Activated naive CD4-positive, alpha-beta T cell treated with anti-CD3 and anti-CD28 coated beads, Interleukin-2, amount 50 U/mL, for 24 hours (primary cell): ENCODE results near the gene VAMP1.

Experiments
- H3K27ac Mint-ChIP-seq: one replicate; pipeline ENCODE4 v1.8.0; 2021; ENCODE audit warnings: mild to moderate bottlenecking, mixed read lengths
- H3K27me3 Mint-ChIP-seq: one replicate; pipeline ENCODE4 v1.8.0; 2021; ENCODE audit warnings: mixed read lengths
- H3K36me3 Mint-ChIP-seq: one replicate; pipeline ENCODE4 v1.8.0; 2021; ENCODE audit warnings: mixed read lengths
- H3K4me1 Mint-ChIP-seq: one replicate; pipeline ENCODE4 v1.8.0; 2021; ENCODE audit warnings: mixed read lengths
- H3K4me3 Mint-ChIP-seq: one replicate; pipeline ENCODE4 v1.8.0; 2021; ENCODE audit warnings: mild to moderate bottlenecking, mixed read lengths
- H3K9me3 Mint-ChIP-seq: one replicate; pipeline ENCODE4 v1.8.0; 2021; ENCODE audit warnings: mixed read lengths

The VAMP1 gene

DNA sequence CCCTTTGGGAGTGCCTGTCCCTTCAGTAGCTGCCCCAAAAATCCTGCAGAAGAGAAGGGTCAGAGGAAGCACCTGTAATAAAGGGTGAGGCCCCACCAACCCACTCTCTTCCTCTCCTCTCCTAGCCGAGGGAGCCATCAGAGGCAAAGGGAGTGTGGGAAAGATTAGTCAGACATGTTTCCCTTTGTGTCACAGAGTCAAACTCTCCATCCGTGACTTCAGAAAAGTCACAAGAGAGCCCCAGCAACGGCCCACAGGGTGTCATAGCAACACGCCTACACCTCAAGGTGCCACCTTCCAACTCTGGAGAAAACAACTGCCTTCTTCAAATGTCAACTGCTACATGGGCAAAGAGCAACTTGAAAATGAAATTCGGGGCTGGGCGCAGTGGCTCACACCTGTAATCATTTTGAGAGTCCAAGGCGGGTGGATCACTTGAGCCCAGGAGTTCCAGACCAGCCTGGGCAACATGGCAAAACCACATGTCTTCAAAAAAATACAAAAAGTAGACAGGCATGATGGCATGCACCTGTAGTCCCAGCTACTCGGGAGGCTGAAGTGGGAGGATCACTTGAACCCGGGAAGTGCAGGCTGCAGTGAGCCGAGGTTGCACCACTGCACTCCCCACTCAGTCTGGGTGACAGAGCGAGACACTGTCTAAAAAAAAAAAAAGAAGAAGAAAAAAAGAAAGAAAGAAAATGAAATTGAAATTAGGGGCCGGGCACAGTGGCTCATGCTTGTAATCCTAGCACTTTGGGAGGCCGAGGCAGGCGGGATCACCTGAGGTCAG lies 43.4 kb downstream of the VAMP1 start:
- Mint-ChIP-seq H3K4me1 (peaks cover 72% of the 10 kb centered on the region), H3K4me3 (peak overlapping the region; percentile 87), H3K36me3 (no peaks in the 10 kb centered on the region), H3K27me3 (no peaks in the 10 kb centered on the region), H3K9me3 (no peaks in the 10 kb centered on the region), H3K27ac (peak overlapping the region; percentile 99)

DNA sequence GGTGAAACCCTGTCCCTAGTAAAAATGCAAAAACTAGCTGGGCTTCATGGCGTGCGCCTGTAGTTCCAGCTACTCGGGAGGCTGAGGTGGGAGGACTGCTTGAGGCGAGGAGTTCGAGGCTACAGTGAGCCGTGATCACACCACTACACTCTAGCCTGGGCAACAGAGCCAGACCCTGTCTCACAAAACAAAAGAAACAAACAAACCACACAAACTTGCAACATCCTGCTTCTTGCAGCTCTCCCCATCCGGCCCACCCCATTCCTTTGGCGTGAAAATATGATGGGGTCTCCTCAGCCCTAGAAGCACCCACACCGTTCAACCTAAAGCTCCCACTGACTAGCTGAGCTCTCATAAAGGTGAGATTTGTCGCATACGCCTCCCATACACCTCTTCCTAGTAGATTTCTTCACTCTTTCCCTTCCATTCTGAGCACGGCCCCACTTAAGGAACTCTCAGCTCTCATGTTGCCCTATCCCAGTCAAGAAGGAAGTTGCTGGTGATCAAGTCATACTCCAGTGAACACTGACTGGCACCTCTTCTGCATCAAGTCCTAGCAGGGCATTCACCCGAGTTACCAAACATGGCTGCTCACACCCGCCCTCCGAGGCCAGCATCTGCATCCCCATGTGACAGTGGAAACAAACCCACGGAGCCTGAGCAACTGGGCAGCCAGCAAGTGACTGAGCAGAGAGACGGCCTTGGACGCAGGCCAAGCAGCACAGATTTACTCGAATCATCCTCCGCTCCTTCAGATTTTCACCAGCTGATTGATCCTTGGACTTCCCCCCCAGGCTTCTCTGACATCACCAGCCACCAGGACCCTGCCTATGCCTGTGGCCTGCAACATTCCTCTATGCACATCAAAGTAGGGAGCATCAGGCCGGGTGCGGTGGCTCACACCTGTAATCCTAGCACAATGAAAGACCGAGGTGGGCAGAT lies 44.6 kb downstream of the VAMP1 start:
- Mint-ChIP-seq H3K4me3 (peak overlapping the region; percentile 53), H3K36me3 (no peaks in the 10 kb centered on the region), H3K27ac (peak overlapping the region; percentile 99), H3K4me1 (peaks cover 64% of the 10 kb centered on the region), H3K9me3 (no peaks in the 10 kb centered on the region), H3K27me3 (no peaks in the 10 kb centered on the region)

DNA sequence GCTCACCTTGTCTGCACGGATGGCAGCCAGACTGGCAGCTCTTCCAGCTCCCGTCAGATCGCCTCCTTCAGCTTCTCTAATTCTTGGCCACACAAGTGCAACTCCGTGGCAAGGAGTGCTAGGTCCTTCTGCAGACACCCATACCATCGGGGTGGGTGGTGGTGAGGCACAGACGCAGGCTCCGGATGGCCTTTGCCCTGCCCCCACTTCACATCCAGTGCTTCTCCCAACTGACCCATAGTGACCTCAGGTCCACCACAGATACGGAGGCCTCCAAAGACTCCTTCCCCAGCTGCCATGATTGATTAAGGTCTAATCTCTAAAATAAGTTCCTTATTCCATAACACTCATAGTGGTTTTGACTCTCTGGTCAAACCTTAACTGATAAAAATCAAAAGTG lies 45.6 kb downstream of the VAMP1 start:
- no peaks in the 10 kb centered on the region for H3K27me3 Mint-ChIP-seq
- H3K4me3 Mint-ChIP-seq = no peak overlapping the region
- H3K36me3 Mint-ChIP-seq = no peaks in the 10 kb centered on the region
- H3K9me3 Mint-ChIP-seq = no peaks in the 10 kb centered on the region
- peaks cover 54% of the 10 kb centered on the region for H3K4me1 Mint-ChIP-seq
- peak overlapping the region; percentile 47 for H3K27ac Mint-ChIP-seq

DNA sequence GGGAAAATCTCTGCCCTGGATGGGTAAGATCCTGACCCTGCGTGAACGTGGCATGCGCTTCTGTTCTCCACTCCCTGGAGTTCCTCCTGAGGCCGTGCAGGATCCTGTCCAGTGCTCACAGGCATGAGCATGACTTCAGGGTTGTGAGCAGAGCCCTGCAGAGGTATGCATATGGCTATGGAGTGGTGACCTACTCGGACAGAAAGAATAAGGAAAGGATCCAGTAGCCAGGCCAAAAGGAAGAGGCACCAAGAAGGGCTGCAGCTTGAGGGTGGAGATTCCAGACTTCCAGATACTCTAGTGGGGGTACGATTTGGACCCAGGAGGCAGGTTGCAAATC lies 46.5 kb downstream of the VAMP1 start:
- no peaks in the 10 kb centered on the region for H3K27me3 Mint-ChIP-seq
- H3K4me3 Mint-ChIP-seq = peak overlapping the region; percentile 54
- H3K9me3 Mint-ChIP-seq = no peaks in the 10 kb centered on the region
- H3K27ac Mint-ChIP-seq = peak overlapping the region; percentile 47
- peaks cover 49% of the 10 kb centered on the region for H3K4me1 Mint-ChIP-seq
- H3K36me3 Mint-ChIP-seq = no peaks in the 10 kb centered on the region

DNA sequence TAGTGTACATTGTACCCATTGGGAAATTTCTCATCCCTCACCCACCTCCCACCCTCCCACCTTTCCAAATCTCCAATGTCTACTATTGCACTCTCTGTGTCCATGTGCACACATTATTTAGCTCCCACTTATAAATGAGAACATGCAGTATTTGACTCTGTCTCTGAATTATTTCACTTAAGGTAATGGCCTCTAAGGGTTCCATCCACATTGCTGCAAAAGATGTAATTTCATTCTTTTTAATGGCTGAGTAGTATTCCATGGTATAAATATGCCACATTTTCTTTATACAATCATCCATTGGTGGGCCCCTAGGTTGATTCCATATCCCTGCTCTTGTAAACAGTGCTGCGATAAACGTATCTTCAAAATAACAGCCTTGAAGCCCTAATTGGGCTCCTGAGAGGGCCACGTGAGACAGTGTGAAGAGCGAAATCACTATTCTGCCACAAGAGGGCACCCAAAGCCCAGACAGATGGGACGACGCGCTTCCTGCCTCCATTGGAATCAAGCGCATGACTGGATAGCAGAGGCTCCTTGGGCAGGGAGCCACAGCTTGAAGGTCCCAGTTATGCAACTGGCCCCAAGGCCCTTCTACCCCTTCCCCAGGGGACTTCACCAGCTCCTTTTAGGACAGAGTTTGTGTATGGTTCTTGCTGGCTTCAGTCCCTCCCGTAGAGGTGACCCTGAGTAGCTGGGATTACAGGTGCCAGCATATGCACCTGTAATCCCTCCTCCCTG lies 47.0 kb downstream of the VAMP1 start:
- H3K4me3 Mint-ChIP-seq = peak overlapping the region; percentile 54
- no peaks in the 10 kb centered on the region for H3K27me3 Mint-ChIP-seq
- peak overlapping the region; percentile 47 for H3K27ac Mint-ChIP-seq
- no peaks in the 10 kb centered on the region for H3K9me3 Mint-ChIP-seq
- H3K36me3 Mint-ChIP-seq = no peaks in the 10 kb centered on the region
- peaks cover 47% of the 10 kb centered on the region for H3K4me1 Mint-ChIP-seq

DNA sequence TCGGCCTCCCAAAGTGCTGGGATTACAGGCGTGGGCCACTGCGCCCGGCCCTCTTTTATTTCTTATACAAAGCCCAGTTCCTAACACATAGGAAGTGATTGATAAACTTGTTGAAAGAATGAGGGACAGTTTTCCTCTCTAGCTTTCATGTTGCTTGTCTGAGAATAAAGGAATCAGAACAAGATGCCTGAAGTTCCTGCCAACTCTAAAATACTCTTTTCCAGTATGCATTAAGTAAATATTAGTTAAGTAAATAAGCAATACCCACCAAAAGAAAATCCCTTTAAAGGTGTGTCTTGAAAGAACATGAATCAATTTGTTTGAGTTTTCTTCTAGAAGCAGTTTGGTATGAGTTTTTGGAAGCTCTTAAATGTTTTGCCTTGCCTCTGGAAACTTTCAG lies 50.1 kb downstream of the VAMP1 start:
- no peak overlapping the region for H3K4me3 Mint-ChIP-seq

DNA sequence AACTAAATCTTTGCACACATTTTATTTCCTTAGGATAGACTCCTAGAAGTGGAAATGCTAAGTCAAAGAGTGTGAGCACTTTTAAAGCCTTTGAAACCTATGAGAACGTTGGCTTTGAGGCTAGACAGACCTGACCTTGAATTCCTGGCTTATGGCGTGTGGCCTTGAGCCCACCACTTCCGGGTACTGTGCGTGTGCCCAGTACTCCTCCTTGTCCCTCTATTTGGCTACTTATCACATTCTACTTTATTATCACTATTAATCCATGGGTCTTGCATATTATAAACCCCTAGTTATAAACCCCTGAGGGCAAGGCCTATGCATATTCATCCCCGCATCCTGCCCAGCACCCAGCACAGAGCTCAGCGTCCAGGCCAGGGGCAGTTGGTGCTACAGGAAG lies 51.7 kb downstream of the VAMP1 start:
- Mint-ChIP-seq H3K36me3 (no peaks in the 10 kb centered on the region), H3K9me3 (no peaks in the 10 kb centered on the region), H3K27ac (no peak overlapping the region), H3K4me3 (no peak overlapping the region), H3K4me1 (peaks cover 7% of the 10 kb centered on the region), H3K27me3 (no peaks in the 10 kb centered on the region)

More for the DNA sequence above, 50.1 kb downstream of the VAMP1 start:
- no peaks in the 10 kb centered on the region for H3K9me3 Mint-ChIP-seq
- peaks cover 20% of the 10 kb centered on the region for H3K4me1 Mint-ChIP-seq
- no peak overlapping the region for H3K27ac Mint-ChIP-seq
- H3K27me3 Mint-ChIP-seq = no peaks in the 10 kb centered on the region
- no peaks in the 10 kb centered on the region for H3K36me3 Mint-ChIP-seq

DNA sequence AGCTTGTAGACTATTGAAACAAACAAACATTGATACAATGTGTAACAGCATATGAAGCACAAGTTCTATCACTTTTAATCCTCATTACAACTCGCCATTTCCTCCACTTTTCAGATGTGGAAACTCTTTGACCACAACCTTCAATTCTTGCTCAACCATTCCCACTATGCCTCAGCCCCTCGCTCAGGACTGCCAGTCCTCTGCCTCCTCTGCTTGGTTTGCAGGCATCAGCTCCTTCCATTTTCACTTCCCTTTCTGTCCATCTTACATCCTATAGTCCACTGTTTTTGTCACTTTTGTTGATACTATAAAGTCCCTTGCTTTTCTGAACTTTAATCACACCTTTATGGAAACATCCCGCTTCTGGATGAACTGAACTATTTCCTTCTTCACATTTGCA lies 53.9 kb downstream of the VAMP1 start:
- H3K27me3 Mint-ChIP-seq = no peaks in the 10 kb centered on the region
- no peaks in the 10 kb centered on the region for H3K9me3 Mint-ChIP-seq
- H3K4me3 Mint-ChIP-seq = no peak overlapping the region
- no peaks in the 10 kb centered on the region for H3K36me3 Mint-ChIP-seq
- no peak overlapping the region for H3K27ac Mint-ChIP-seq
- H3K4me1 Mint-ChIP-seq = no peaks in the 10 kb centered on the region
